Measurements from ENCODE around the gene SPOCK1. TPM values are rescaled to one million over a fixed set of nuclear protein-coding genes. Genes with fewer than 3 reads are reported as not detected.

Gene SPOCK1
- total RNA-seq, 1 experiment from 2014 or later: 58.9 TPM

DNA sequence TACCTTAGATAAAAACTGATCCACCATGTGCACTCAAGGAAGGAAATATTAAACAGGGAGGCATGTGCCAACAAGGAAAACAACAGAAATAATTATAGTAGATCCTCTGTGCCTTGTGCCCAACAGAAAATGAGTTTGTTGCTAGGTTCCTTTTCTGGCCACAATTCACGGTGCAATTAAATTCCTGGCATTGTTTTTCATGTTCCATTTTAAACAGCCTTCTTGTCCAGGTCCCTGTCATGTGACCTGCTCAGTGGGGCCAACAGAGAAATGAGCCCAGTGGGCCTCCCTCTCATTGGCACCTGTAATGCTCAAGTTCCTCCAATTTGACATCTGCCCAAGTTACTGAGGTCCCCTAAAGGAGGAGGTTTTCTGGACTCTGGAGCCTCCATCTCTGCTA is 56.5 kb downstream of the SPOCK1 start:
- DNase-seq (ENCODE audit: low read depth): no peak

DNA sequence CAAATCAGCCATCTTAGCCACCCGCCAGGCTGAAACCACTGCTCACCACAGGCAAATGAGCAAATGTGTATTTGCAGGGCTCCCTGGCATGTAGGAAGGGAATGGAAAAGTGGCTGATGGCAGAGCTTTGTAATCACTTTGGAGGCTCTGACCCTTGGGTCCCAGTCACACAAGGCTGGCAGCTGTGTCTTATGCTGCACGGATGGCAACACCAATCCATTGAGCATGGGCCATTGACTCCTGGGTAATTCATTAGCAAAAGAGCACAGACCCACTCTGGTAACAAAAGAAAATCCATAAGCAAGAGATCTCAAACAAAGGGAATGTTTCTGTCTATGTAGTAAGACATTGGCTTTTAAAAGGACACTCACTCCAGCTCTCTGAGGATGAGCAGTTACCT is 57.6 kb downstream of the SPOCK1 start:
- no peak for DNase-seq (ENCODE audit: low read depth)

- no peak for DNase-seq (ENCODE audit: low read depth)
Observed at GRCh38 chr5:137440795-137441194, 58.3 kb downstream of the SPOCK1 start.

DNA sequence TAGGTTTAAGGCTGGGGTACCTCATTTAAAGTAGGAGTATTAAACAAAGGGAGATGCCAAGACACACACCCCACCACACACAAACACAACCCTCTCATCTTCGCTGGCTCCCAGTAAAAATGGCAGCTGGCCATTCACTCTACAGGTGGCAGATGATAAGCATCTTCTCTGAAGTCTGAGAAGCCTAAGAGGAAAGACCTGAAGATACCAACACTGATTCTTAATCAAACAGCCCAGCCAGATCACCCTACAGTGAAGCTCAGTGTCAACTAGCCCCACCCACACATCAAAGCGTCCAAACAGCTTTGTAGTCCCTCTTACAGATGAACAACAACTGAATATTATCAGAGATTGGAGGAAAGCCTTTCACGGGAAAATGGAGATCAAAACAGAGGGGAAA is 59.5 kb downstream of the SPOCK1 start:
- no peak for DNase-seq (ENCODE audit: low read depth)

GRCh38 chr5:137438932-137439331 is 60.2 kb downstream of the SPOCK1 start:
- no peak for DNase-seq (ENCODE audit: low read depth)

DNA sequence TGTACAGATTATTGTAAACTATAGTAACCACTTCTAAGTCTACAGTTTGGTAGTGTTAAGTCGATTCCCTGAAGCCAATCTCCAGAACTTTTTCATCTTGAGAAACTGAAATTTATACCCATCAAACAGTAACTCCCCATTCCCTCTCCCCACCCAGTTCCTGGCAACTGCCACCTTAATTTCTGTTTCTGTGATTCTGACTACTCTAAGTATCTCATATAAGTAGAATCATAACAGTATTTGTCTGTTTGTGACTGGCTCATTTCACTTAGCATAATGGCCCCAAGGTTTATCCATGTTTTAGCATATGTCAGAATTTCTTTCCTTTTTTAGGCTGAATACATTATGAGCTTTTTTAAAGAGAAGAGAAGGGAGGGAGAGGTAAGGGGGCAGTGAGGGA is 61.4 kb downstream of the SPOCK1 start:
- no peak for DNase-seq (ENCODE audit: low read depth)

DNA sequence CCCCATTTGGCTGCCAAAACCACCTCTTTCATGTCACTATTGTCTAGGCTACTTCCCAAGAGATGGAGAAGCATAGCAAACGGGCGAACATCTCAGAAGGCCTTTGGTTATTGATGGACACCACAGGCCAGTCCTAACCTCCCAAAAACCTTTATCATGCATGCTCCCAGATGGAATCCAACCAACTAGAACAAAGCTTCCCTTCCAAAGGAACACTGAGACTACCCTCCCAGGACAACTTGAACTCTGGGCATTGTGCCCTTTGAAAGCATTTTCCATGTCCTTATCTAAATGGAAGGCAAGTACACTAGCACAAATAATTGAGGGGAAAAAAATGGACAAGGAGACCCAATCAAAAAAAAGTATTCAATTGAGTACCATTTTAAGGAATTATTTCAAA is 65.6 kb downstream of the SPOCK1 start:
- no peak for DNase-seq (ENCODE audit: low read depth)

GRCh38 chr5:137432376-137432775 is 66.8 kb downstream of the SPOCK1 start:
- peak; percentile 3 for DNase-seq (ENCODE audit: low read depth)

DNA sequence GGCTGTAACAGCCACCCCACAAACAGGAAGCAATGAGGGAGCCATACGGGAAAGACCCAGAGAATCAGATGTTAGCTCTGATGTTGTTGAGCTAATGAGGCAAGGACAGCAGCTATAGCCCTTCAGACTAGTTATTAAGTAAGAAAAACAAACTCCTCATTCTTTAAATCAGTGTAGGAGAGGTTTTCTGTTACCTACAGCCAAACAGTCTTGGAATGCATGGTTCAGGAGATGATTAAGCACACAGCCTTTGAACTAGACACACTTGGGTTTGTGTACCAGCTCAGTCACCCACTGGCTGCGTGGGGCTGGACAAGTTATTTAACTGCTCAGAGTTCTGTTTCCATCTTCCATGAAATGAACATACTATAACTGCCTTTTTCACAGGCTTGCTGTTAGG is 68.1 kb downstream of the SPOCK1 start:
- DNase-seq (ENCODE audit: low read depth): no peak

DNA sequence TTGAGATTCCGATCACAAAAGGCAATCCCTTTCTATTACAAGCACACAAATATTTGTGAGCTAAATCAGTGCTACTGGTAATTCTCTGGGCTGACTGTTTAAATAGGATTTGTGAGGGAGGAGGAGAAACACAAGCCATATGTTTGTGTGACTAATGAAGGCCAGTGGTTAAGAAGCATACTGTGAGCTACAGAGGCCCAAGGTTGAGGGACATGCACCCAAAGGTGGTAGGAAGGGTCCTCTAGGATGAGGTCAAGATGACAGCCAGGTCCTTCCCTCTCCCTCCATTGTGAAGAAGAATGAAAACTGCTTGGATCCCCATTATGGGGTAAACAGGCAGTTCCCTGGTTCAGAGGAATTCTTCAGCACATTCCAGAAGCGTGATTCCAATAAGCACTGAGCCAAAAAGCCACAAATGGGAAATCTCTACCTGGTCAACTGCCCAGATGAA is 83.9 kb downstream of the SPOCK1 start:
- DNase-seq (ENCODE audit: low read depth): peak; percentile 69

GRCh38 chr5:137414112-137414755 is 84.9 kb downstream of the SPOCK1 start:
- DNase-seq (ENCODE audit: low read depth): no peak

GRCh38 chr5:137412136-137412535 is 87.0 kb downstream of the SPOCK1 start:
- no peak for DNase-seq (ENCODE audit: low read depth)

DNA sequence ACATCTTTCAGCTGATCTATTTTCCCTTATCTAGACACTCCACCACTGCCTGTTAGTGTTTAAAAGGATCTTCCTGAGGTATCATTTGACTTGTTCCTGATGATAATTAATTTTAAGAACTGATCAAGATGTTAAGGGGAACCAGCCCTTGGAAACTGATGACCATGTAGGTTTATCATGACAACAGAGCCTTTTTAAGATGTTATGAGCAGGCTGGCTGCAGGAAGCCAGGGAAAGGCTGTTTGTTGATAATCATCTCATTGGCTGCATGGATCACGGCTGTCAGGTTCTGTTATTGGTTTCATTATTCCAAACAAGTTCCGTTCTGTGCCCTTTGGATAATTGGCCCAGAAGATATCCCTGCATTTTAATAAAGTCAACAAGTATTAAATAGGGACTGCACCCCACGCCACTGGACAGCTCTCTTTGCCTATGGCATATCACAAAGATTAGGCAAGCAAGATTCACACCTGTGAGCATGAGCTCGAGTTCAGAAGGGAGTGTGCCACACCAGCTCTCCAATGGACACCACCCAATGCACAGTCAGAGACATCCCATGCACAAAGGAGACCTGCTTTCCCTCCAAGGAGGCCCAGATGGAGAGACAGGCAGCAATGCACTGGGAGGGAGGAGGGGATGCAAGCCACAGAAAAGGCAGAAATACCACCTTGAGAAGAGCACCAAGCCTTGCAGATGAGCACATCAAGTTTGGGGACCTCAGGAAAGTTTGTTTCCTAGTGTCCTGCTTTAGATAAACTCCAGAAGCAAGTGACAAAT is 88.7 kb downstream of the SPOCK1 start:
- no peak for DNase-seq (ENCODE audit: low read depth)

- DNase-seq (ENCODE audit: low read depth): no peak
Observed at GRCh38 chr5:137409736-137410135, 89.4 kb downstream of the SPOCK1 start.

DNA sequence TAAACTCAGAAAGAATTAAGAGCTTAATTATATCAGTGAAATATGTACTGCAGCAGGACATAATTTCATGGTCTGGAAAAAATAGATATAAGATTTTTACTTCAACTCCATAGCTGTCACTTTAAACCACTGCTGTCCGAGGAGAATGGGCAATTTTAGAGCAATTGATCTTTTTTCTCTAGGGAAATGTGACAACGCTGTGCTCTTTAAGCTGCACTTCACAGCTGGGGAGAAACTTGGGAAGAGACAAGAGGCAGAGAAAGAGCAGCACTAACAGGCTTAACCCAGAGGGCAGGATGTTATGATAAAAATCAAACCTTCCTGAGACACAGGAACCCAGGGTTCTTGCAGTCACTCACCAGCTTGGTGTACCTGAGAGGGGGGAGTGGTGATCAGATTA is 92.0 kb downstream of the SPOCK1 start:
- DNase-seq (ENCODE audit: low read depth): no peak

- DNase-seq (ENCODE audit: low read depth): no peak
Observed at GRCh38 chr5:137405393-137405792, 93.7 kb downstream of the SPOCK1 start.

GRCh38 chr5:137403869-137404268 is 95.3 kb downstream of the SPOCK1 start:
- DNase-seq (ENCODE audit: low read depth): no peak

DNA sequence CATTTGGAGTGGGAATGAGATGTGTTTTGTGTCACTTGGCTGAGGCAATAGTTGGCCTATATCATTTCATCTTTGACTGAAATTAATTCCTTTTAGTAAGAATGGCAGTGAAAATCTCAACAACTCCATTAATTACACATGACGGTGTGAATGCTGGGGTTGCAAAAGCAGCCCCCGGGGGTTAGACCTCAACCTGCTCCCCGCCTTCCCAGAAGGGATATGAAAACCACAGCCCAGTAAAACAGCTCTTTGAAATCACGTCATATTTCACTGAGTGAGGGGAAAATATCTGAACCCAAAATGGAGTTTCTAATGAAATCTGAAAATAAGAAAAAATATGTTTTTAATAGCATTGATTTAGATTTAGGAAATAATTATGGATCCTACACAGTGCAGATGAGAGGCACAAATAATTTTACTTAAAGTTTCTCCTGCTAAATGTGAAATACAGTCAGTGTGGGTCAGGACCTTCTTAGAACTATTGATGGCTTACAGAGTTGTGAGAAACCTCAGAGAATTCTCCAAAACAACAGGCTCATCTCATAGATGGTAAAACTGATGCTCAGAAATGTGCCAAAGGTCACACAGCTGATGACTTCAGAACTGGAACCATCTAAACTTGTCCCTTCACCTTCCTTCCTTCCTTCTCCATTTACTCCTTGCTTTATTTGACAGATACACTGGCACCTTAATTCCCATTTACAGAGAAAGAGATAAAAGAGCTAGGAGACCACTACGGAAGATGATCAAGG is 96.5 kb downstream of the SPOCK1 start:
- DNase-seq (ENCODE audit: low read depth): no peak

DNA sequence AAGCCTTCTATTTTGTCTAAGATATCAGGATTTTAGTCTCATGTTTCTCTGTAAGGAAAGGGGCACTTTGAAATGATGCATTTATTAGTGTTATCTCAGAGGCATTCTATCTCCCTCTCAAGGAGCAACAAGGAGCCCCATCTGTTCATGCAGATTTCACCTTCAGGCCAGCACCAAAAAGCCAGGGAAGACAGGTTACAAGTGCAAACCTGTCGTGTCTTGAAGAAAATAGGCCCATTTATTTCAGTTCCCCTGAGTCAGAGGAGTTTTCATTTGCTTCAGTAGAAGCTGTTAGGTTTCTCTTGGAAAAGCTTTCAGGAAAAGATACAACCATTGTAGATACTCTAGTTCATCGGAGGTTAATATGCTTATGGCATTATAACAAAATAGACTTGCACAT is 97.2 kb downstream of the SPOCK1 start:
- DNase-seq (ENCODE audit: low read depth): no peak

DNA sequence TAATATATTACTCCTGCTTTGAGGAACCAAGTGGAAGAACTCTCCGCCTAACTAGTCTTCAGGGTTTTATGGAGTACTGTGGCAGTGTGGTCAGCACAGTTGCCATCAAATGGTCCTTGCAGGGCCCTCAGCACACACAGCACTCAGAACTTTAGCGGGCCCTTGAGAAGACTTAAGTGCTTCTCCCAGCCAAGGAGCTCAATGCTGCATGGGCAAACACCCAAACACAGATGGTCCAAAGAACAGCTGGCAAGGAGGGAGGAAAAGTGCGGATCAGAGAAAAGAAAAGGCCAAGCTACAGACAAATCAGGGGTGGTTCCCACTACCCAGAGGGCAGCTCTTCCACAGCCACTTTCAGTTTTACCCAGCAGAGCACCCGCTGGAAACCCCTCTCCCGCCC is 98.6 kb downstream of the SPOCK1 start:
- no peak for DNase-seq (ENCODE audit: low read depth)

DNA sequence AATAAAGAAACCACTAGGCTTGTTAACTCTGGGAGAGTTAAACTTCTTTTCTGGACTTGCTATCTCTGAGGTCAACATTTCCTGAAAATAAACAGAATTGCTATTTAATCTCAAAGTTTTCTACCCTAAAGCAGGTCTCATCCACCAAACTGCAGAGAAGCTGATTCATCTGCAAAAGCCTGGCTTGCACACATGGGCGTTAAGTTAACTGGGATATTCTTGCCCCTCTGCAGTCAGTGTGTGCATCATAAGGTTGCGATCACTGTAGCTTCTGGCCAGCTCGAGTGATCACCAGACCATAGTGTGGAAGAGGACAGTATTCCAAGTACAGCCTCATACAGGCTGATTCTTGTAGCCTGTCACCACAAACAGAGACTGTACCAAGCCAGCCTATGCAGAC is 99.2 kb downstream of the SPOCK1 start:
- no peak for DNase-seq (ENCODE audit: low read depth)

- no peak for DNase-seq (ENCODE audit: low read depth)
Observed at GRCh38 chr5:137398751-137399150, 100.4 kb downstream of the SPOCK1 start.

- no peak for DNase-seq (ENCODE audit: low read depth)
Observed at GRCh38 chr5:137398154-137398553, 101.0 kb downstream of the SPOCK1 start.

All from RPMI7951 (cell line).